ENCODE results near the gene ZNF407.
A peak's percentile ranks its signal among the peaks of the same experiment; 100 is the strongest.

ZNF407 gene

DNA sequence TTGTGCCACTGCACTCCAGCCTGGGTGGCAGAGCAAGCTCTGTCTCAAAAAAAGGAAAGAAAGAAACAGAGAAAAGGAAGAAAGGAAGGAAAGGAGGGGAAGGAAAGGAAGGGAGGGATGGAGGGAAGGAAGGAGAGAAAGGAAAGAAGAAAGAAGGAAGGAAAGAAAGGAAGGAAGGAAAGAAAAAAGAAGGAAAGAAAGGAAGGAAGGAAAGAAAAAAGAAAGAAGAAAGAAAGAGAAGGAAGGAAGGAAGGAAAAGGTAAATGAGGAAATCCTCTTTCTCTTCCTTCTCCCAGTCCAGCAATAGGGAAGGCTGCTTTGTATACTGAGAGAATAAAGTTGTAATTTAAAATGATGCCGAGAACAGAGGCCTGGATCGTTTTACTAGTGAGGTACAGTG is 22.8 kb upstream of the ZNF407 start:
- Histone ChIP-seq H3K4ac (ENCODE audit: low read depth, low read length) (no peak overlapping the region), H4K5ac (ENCODE audit: low read length) (no peak overlapping the region), H2BK5ac (ENCODE audit: low read length) (no peak overlapping the region), H2BK120ac (ENCODE audit: low read depth, low read length) (no peak overlapping the region), H2AK5ac (ENCODE audit: low read length) (no peak overlapping the region), H3K4me2 (ENCODE audit: low read length) (no peak overlapping the region), H3K18ac (ENCODE audit: low read length) (no peak overlapping the region), H3K56ac (ENCODE audit: low read length) (no peak overlapping the region), H3K27ac (ENCODE audit: low read depth, low read length) (no peak overlapping the region), H3K27me3 (ENCODE audit: insufficient read depth, low read length, poor library complexity) (no peaks in the 10 kb centered on the region), H3K23ac (ENCODE audit: low read length) (no peak overlapping the region), H3K36me3 (ENCODE audit: control insufficient read depth, insufficient read depth, low read length) (no peaks in the 10 kb centered on the region), H2BK15ac (replicated peaks; ENCODE audit: low read depth) (no peak overlapping the region), H3K4me1 (ENCODE audit: control insufficient read depth, low read depth, low read length) (no peaks in the 10 kb centered on the region), H4K8ac (ENCODE audit: low read depth, low read length) (no peak overlapping the region), H3K4me3 (ENCODE audit: low read length) (no peak overlapping the region), H3K9ac (ENCODE audit: low read length) (no peak overlapping the region), H3K79me1 (ENCODE audit: low read length) (no peaks in the 10 kb centered on the region), H3K79me2 (ENCODE audit: control insufficient read depth, insufficient read depth, low read length) (no peaks in the 10 kb centered on the region)
- DNase-seq = no peak
- WGBS (ENCODE audit: extremely low coverage, insufficient coverage, low lambda C conversion rate) = no CpG with 5 or more reads among the region's 2 CpGs

DNA sequence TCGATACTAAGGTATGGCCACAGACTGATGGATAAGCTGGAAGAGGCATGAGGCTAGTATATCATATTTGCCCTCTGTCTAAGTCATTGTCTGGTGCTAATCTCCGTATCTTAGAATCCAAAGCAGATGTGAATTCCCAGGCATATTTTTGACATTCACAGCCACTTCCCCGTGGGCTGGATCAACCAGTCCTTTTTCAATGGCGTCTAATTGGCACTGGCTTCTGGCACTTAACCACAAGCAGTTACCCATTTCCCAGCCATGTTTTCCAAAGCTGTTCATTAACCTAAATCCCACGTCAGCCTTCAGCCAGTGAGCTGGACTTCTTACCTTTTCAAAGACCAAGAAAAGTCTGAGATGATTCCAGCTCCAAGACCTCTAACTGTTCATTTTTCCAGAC is 20.7 kb upstream of the ZNF407 start:
- Histone ChIP-seq H2BK15ac (replicated peaks; ENCODE audit: low read depth) (no peak overlapping the region), H4K5ac (ENCODE audit: low read length) (no peak overlapping the region), H2AK5ac (ENCODE audit: low read length) (no peak overlapping the region), H2BK5ac (ENCODE audit: low read length) (no peak overlapping the region), H3K4ac (ENCODE audit: low read depth, low read length) (no peak overlapping the region), H3K4me2 (ENCODE audit: low read length) (no peak overlapping the region), H3K23ac (ENCODE audit: low read length) (no peak overlapping the region), H2BK120ac (ENCODE audit: low read depth, low read length) (no peak overlapping the region), H3K4me1 (ENCODE audit: control insufficient read depth, low read depth, low read length) (no peaks in the 10 kb centered on the region), H3K9ac (ENCODE audit: low read length) (no peak overlapping the region), H3K27ac (ENCODE audit: low read depth, low read length) (no peak overlapping the region), H3K36me3 (ENCODE audit: control insufficient read depth, insufficient read depth, low read length) (no peaks in the 10 kb centered on the region), H3K18ac (ENCODE audit: low read length) (no peak overlapping the region), H3K27me3 (ENCODE audit: insufficient read depth, low read length, poor library complexity) (no peaks in the 10 kb centered on the region), H3K79me2 (ENCODE audit: control insufficient read depth, insufficient read depth, low read length) (no peaks in the 10 kb centered on the region), H3K56ac (ENCODE audit: low read length) (no peak overlapping the region), H3K79me1 (ENCODE audit: low read length) (no peaks in the 10 kb centered on the region), H4K8ac (ENCODE audit: low read depth, low read length) (no peak overlapping the region), H3K4me3 (ENCODE audit: low read length) (no peak overlapping the region)
- WGBS (ENCODE audit: extremely low coverage, insufficient coverage, low lambda C conversion rate) = no CpG with 5 or more reads among the region's 5 CpGs
- DNase-seq = no peak

DNA sequence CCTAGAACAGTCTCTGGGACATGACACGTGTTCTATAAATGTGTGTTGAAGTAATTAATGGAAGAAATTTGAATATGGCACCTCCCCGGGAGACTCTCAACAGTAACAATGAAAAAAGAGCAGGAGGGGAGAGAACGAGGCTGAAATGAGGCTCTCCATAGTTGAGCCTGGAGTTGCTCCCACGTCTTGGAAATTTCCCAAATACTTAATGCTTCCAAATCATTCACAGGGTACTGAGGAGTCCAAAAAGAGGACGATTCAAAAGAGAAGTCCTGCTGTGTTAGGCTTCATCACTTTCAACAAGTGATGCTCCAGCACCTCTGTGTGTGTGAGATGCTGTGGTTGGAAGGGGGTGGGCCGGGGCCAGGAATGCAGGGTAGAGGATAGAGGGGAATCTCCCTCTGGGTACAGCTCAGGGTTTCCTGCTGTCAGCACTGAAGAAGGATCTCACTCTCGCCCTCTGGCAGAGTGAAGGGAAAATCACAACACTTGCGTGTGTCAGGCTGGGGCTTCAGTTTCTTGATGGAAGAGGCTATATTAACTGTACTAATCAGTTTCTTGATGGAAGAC is 18.1 kb upstream of the ZNF407 start:
- Histone ChIP-seq H3K79me1 (ENCODE audit: low read length) (no peaks in the 10 kb centered on the region), H3K27ac (ENCODE audit: low read depth, low read length) (no peak overlapping the region), H3K18ac (ENCODE audit: low read length) (no peak overlapping the region), H4K5ac (ENCODE audit: low read length) (no peak overlapping the region), H3K4me2 (ENCODE audit: low read length) (no peak overlapping the region), H2BK5ac (ENCODE audit: low read length) (no peak overlapping the region), H3K27me3 (ENCODE audit: insufficient read depth, low read length, poor library complexity) (no peaks in the 10 kb centered on the region), H3K56ac (ENCODE audit: low read length) (no peak overlapping the region), H2BK15ac (replicated peaks; ENCODE audit: low read depth) (no peak overlapping the region), H3K23ac (ENCODE audit: low read length) (no peak overlapping the region), H3K9ac (ENCODE audit: low read length) (no peak overlapping the region), H3K36me3 (ENCODE audit: control insufficient read depth, insufficient read depth, low read length) (no peaks in the 10 kb centered on the region), H3K4me3 (ENCODE audit: low read length) (no peak overlapping the region), H4K8ac (ENCODE audit: low read depth, low read length) (no peak overlapping the region), H3K79me2 (ENCODE audit: control insufficient read depth, insufficient read depth, low read length) (no peaks in the 10 kb centered on the region), H3K4ac (ENCODE audit: low read depth, low read length) (no peak overlapping the region), H3K4me1 (ENCODE audit: control insufficient read depth, low read depth, low read length) (no peaks in the 10 kb centered on the region), H2AK5ac (ENCODE audit: low read length) (no peak overlapping the region), H2BK120ac (ENCODE audit: low read depth, low read length) (no peak overlapping the region)
- WGBS (ENCODE audit: extremely low coverage, insufficient coverage, low lambda C conversion rate) = no CpG with 5 or more reads among the region's 8 CpGs
- DNase-seq = peak; percentile 72

DNA sequence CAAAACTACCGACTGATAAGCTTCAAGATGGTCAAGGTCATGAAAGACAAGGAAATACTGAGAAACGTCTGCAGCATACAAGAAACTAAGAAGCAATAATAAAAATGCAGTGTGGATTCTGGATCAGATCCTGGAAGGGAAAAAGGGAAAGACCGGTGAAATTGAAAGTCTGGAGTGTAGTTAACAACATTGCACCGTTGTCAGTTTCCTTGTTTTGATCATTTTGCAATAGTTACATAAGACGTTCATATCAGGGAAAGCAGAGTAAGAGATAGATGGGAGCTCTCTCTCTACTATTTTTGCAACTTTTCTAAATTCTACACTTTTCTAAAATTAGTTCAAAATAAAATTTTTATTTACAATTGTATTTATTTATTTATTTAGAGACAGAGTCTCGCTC is 15.0 kb upstream of the ZNF407 start:
- Histone ChIP-seq H2AK5ac (ENCODE audit: low read length) (no peak overlapping the region), H3K79me1 (ENCODE audit: low read length) (no peaks in the 10 kb centered on the region), H3K23ac (ENCODE audit: low read length) (no peak overlapping the region), H3K9ac (ENCODE audit: low read length) (no peak overlapping the region), H3K79me2 (ENCODE audit: control insufficient read depth, insufficient read depth, low read length) (no peaks in the 10 kb centered on the region), H3K4me2 (ENCODE audit: low read length) (no peak overlapping the region), H3K4me1 (ENCODE audit: control insufficient read depth, low read depth, low read length) (no peaks in the 10 kb centered on the region), H3K4me3 (ENCODE audit: low read length) (no peak overlapping the region), H2BK120ac (ENCODE audit: low read depth, low read length) (no peak overlapping the region), H2BK15ac (replicated peaks; ENCODE audit: low read depth) (no peak overlapping the region), H4K8ac (ENCODE audit: low read depth, low read length) (no peak overlapping the region), H3K56ac (ENCODE audit: low read length) (no peak overlapping the region), H3K27ac (ENCODE audit: low read depth, low read length) (no peak overlapping the region), H3K36me3 (ENCODE audit: control insufficient read depth, insufficient read depth, low read length) (no peaks in the 10 kb centered on the region), H3K18ac (ENCODE audit: low read length) (no peak overlapping the region), H4K5ac (ENCODE audit: low read length) (no peak overlapping the region), H3K27me3 (ENCODE audit: insufficient read depth, low read length, poor library complexity) (no peaks in the 10 kb centered on the region), H3K4ac (ENCODE audit: low read depth, low read length) (no peak overlapping the region), H2BK5ac (ENCODE audit: low read length) (no peak overlapping the region)
- no peak for DNase-seq
- no CpG with 5 or more reads among the region's 6 CpGs for WGBS (ENCODE audit: extremely low coverage, insufficient coverage, low lambda C conversion rate)

DNA sequence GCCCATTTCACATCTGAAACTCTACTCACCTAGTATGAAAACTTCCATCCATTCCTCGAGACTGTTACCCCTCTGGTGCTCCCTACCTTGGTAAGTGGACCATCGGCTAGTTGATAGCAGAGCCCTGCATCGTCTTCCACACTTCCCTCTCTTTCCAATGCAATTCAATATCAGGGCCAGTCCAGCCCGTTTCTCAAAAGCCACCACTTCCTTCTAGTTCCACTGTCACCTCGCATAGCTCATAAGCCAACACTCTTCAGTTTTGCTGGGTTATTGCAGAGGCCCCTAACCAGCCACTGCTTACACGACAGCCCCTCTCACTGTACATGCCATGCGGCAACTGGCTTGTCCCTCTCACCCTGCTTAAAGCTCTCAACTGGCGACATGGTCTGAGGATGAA is 10.2 kb upstream of the ZNF407 start:
- Histone ChIP-seq H3K18ac (ENCODE audit: low read length) (no peak overlapping the region), H4K8ac (ENCODE audit: low read depth, low read length) (no peak overlapping the region), H3K4me3 (ENCODE audit: low read length) (no peak overlapping the region), H2BK120ac (ENCODE audit: low read depth, low read length) (no peak overlapping the region), H3K36me3 (ENCODE audit: control insufficient read depth, insufficient read depth, low read length) (no peaks in the 10 kb centered on the region), H2BK15ac (replicated peaks; ENCODE audit: low read depth) (no peak overlapping the region), H2AK5ac (ENCODE audit: low read length) (no peak overlapping the region), H3K79me2 (ENCODE audit: control insufficient read depth, insufficient read depth, low read length) (no peaks in the 10 kb centered on the region), H3K27ac (ENCODE audit: low read depth, low read length) (no peak overlapping the region), H4K5ac (ENCODE audit: low read length) (no peak overlapping the region), H3K9ac (ENCODE audit: low read length) (no peak overlapping the region), H3K56ac (ENCODE audit: low read length) (no peak overlapping the region), H2BK5ac (ENCODE audit: low read length) (no peak overlapping the region), H3K4me2 (ENCODE audit: low read length) (no peak overlapping the region), H3K4ac (ENCODE audit: low read depth, low read length) (no peak overlapping the region), H3K27me3 (ENCODE audit: insufficient read depth, low read length, poor library complexity) (no peaks in the 10 kb centered on the region), H3K23ac (ENCODE audit: low read length) (no peak overlapping the region), H3K4me1 (ENCODE audit: control insufficient read depth, low read depth, low read length) (no peaks in the 10 kb centered on the region), H3K79me1 (ENCODE audit: low read length) (no peaks in the 10 kb centered on the region)
- no peak for DNase-seq
- no CpG with 5 or more reads among the region's 8 CpGs for WGBS (ENCODE audit: extremely low coverage, insufficient coverage, low lambda C conversion rate)

DNA sequence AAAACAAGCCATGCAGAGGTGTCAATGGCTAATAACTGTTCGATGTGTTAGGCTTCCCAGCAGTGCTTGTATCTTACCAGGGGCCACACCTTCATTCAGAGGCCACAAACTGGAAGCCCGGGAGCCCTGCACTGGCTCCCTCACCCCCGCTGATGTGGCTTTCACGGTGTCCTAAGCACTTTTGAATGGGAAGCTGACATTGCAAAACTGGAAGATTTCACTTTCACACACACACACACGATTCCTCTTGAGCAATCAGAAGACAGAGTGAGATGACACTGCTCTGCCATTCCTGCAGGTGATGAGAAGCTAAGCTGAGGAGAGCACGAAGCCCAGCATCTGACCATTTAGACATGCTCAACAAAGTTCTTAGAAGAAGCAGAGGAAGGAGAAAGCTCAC is 8.6 kb upstream of the ZNF407 start:
- no peak overlapping the region for H3K27ac ChIP-seq (ENCODE audit: low read depth, low read length)
- no peak overlapping the region for H4K8ac ChIP-seq (ENCODE audit: low read depth, low read length)
- no peak overlapping the region for H3K4me3 ChIP-seq (ENCODE audit: low read length)
- H3K9ac ChIP-seq (ENCODE audit: low read length) = no peak overlapping the region
- no peak for DNase-seq
- no peaks in the 10 kb centered on the region for H3K4me1 ChIP-seq (ENCODE audit: control insufficient read depth, low read depth, low read length)
- H3K23ac ChIP-seq (ENCODE audit: low read length) = no peak overlapping the region
- H3K79me1 ChIP-seq (ENCODE audit: low read length) = no peaks in the 10 kb centered on the region
- no CpG with 5 or more reads among the region's 6 CpGs for WGBS (ENCODE audit: extremely low coverage, insufficient coverage, low lambda C conversion rate)
- H3K36me3 ChIP-seq (ENCODE audit: control insufficient read depth, insufficient read depth, low read length) = no peaks in the 10 kb centered on the region
- no peak overlapping the region for H2AK5ac ChIP-seq (ENCODE audit: low read length)
- no peaks in the 10 kb centered on the region for H3K79me2 ChIP-seq (ENCODE audit: control insufficient read depth, insufficient read depth, low read length)
- no peaks in the 10 kb centered on the region for H3K27me3 ChIP-seq (ENCODE audit: insufficient read depth, low read length, poor library complexity)
- H4K5ac ChIP-seq (ENCODE audit: low read length) = no peak overlapping the region
- no peak overlapping the region for H2BK5ac ChIP-seq (ENCODE audit: low read length)
- no peak overlapping the region for H3K4me2 ChIP-seq (ENCODE audit: low read length)
- no peak overlapping the region for H2BK120ac ChIP-seq (ENCODE audit: low read depth, low read length)
- H3K18ac ChIP-seq (ENCODE audit: low read length) = no peak overlapping the region
- H3K4ac ChIP-seq (ENCODE audit: low read depth, low read length) = no peak overlapping the region
- H2BK15ac ChIP-seq (replicated peaks; ENCODE audit: low read depth) = no peak overlapping the region
- no peak overlapping the region for H3K56ac ChIP-seq (ENCODE audit: low read length)
